B cell (primary cell): ENCODE measurements around the gene GPATCH8.

Experiments
- EZH2 ChIP-seq: IDR thresholded peaks from 2 replicates; pipeline ENCODE4 v1.6.1; 2012; ENCODE audit warnings: borderline replicate concordance, low read depth, mild to moderate bottlenecking, moderate library complexity, low read length; ENCODE audit not compliant: insufficient read depth, poor library complexity, severe bottlenecking
- TF ChIP-seq, protein P1 (sequence below): fragments of 200-600 bp; IDR thresholded peaks from one replicate; pipeline ENCODE4 v1.8.0; 2022; ENCODE audit warnings: antibody characterized with exemption, mild to moderate bottlenecking

DNA sequence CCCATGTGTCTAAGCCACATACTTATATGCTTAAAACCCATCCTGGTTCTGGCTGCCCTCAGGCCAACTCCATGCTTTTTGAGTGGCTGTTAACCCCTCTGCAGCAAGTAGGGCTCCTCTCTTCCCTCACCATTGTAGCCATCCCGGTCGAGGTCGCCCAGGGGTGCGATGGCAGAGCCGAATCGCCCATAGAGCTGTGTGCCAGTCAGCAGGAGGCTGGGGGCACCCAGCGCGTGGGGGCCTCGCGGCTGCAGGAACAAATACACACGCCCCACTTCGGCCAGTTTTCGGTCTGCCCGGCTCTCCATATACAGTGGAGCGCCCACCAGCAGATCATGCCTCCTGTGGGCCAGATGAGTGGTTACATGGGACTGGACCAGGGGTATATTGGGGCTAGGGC, 119.8 kb downstream of the GPATCH8 start:
- TF ChIP-seq EZH2 = no peak
- TF ChIP-seq, protein P1, sequence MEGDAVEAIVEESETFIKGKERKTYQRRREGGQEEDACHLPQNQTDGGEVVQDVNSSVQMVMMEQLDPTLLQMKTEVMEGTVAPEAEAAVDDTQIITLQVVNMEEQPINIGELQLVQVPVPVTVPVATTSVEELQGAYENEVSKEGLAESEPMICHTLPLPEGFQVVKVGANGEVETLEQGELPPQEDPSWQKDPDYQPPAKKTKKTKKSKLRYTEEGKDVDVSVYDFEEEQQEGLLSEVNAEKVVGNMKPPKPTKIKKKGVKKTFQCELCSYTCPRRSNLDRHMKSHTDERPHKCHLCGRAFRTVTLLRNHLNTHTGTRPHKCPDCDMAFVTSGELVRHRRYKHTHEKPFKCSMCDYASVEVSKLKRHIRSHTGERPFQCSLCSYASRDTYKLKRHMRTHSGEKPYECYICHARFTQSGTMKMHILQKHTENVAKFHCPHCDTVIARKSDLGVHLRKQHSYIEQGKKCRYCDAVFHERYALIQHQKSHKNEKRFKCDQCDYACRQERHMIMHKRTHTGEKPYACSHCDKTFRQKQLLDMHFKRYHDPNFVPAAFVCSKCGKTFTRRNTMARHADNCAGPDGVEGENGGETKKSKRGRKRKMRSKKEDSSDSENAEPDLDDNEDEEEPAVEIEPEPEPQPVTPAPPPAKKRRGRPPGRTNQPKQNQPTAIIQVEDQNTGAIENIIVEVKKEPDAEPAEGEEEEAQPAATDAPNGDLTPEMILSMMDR = no peak
